NCI-H146 treated with DMSO at 0.1 percent for 48 hours (cell line): ENCODE measurements around the gene TEDC2.

Source experiments
- DNase-seq: peaks from one replicate; lab custom pipeline; 2025; ENCODE audit not compliant: unreplicated experiment; lab: John Stamatoyannopoulos, UW

Gene TEDC2

GRCh38 chr16:2511128-2511800, 51.4 kb downstream of the TEDC2 start:
- no peak for DNase-seq

GRCh38 chr16:2511996-2512734, 52.3 kb downstream of the TEDC2 start:
- no peak for DNase-seq

- peak; percentile 65 for DNase-seq
These were observed 53.0 kb downstream of the TEDC2 start for GRCh38 chr16:2512735-2513404.

DNA sequence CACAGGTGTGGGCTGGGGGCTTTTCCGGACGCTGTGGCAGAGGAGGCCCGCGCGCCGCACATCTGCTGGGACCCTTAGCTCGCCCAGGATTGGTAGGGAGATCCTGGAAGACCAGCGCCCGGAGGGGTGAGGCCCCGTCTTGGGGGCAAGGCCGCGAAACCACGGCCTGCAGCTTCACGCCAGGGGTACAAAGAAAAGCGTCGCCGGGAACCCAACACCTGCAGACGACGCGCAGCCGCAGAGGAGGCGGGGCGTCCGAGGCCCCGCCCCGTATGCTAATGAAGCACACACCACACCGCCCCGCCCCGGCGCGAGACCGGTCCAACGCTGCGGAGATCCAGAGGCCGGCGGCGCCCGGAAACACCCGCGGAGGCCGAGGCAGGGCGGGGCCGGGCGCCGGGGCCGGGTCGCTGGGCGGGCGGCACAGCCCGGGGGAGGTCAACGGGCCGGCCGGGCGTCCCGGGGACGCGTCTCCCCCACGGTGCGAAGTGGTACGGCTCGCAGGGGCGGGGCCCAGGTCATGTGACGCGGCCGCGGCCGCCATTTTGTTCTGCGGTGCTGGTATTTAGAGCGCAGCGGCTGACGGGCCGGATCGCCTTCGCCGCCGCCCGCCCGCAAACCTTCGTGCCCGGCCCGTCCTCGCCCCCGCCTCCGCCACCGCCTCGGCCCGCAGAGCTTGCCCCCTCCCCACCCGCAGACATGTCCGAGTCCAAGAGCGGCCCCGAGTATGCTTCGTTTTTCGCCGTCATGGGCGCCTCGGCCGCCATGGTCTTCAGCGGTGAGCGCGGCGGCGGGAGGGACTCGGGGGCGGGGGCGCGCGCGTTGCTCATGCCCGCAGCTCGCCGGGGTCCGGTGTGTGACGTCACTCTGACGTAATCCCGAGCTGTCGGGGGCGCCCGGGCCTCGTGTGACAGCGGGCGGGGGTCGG, 53.8 kb downstream of the TEDC2 start, which contains the start of gene ATP6V0C:
Gene ATP6V0C, plus strand, starts transcription at position 548 of the 928 bp plus-strand sequence. Its CDS starts 152 bp downstream, at position 700.
- peak; percentile 91 for DNase-seq
